SK-N-SH treated with all-trans-retinoic acid at 6 μM for 48 hours (cell line): ENCODE data around the gene ERI3.

ENCODE experiments used
- BACH2 ChIP-seq: fragments of 250-450 bp; sonication (Bioruptor Pico); IDR thresholded peaks from 2 replicates; pipeline ENCODE4 v1.9.0; 2021; ENCODE audit warnings: mild to moderate bottlenecking, borderline replicate concordance
- TCF4 ChIP-seq: fragments of 250-450 bp; sonication (Bioruptor Pico); IDR thresholded peaks from 2 replicates; pipeline ENCODE4 v1.8.0; 2021; ENCODE audit warnings: mild to moderate bottlenecking, moderate library complexity, borderline replicate concordance
- ZNF565 ChIP-seq: fragments of 450-650 bp; formaldehyde crosslinking; conservative IDR thresholded peaks from 2 replicates; pipeline ENCODE4 v1.5.0; 2020; ENCODE audit warnings: low read depth, mild to moderate bottlenecking, moderate library complexity

- TF ChIP-seq BACH2 (CRISPR knock-in tag) (no peak), ZNF565 (CRISPR knock-in tag) (no peak), TCF4 (CRISPR knock-in tag) (no peak)
These were observed 115.1 kb downstream of the ERI3 start for GRCh38 chr1:44239961-44240371.
